Heart left ventricle (tissue), 13 donors: Measurements from ENCODE around the gene NEK7.

Source experiments
- CTCF ChIP-seq, 12 donors: fragments of 200-600 bp; sonication (generic) in 4 of 12; IDR thresholded peaks; one replicate each; pipeline versions ENCODE4 v1.5.0 to v1.8.0; 2018 to 2022; ENCODE audit warnings: antibody characterized with exemption in 12 of 12, mild to moderate bottlenecking in 5 of 12
- POLR2A ChIP-seq, 2 donors: fragments of 450-650 bp; IDR thresholded peaks; one replicate each; pipeline ENCODE4 v1.6.1; 2017; ENCODE audit warnings: antibody characterized with exemption in 2 of 2, mild to moderate bottlenecking in 2 of 2, moderate library complexity in 2 of 2
- donor health status: ischemic (EF 13 %, LVEDD 7.1; RV severe dilation, severe dysfunction).
- donor health status: DM: no; HTN: yes; CAD: no.
- donor health status: DM: no; HTN: no; CAD: no.
- donor health status: ischemic (EF 25% LVEDD 6.9; RV normal size, moderate dysfunction).
- donor health status: ischemic (EF 25% LVEDD 5.7; RV mildly dilated, moderate dysfunction).
- donor health status: ischemic (EF 35%, LVEDD 5.7; RV mildly dilated, moderate dysfunction).
- donor health status: nonischemic (EF 11% LVEDD 7.7; RV severe dilation, severe dysfunction).
- donor health status: DM: yes; HTN: yes; CAD: no.
- donor health status: PGD.
- donor health status: ischemic (EF 29% LVEDD 5.4; RV normal size, mild dysfunction).
- donor health status: nonischemic (EF 23%, LVEDD 6.1; RV moderate dilation, normal function).

- TF ChIP-seq CTCF (IDR thresholded peaks at IDR 0.05) (no peak), POLR2A (IDR thresholded peaks at IDR 0.05) (no peak)
Measured at GRCh38 chr1:198326915-198327314, 170.1 kb downstream of the NEK7 start.
